ENCODE data around the gene ATG7.
"Not testable (repeated sequence)": the region's sequence is repeated elsewhere in the genome, so short reads cannot be mapped to it uniquely, and the experiment has no call there.

The ATG7 gene

DNA sequence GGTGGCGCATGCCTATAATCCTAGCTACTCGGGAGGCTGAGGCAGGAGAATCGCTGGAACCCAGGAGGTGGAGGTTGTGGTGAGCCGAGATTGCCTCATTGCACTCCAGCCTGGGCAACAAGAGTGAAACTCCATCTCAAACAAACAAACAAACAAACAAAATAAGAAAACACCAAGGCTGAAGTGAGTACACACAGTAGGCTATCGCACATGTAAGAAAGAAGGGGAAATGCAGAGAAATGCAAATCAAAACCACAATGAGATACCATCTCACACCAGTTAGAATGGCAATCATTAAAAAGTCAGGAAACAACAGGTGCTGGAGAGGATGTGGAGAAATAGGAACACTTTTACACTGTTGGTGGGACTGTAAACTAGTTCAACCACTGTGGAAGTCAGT, 322.8 kb downstream of the ATG7 start:
- not testable (repeated sequence) for DNase-seq

DNA sequence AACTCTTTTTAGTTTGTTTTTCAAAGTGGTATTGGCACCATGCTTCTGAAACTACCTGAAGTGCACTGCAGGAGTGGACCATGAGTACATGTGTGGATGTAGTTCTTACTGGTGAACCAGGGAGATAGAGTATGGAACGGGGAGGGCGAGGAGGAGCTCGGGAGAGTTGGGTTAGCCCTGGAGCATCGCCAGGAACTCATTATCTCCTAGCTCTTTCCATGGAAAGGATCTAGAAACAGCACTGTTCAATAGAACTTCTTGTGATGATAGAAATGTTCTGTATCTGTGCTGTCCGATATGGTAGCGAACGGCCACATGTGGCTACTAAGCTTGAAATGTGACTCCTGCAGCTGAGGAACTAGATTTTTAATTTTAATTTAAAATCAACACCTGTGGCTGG, 324.2 kb downstream of the ATG7 start:
- no peak for DNase-seq

DNA sequence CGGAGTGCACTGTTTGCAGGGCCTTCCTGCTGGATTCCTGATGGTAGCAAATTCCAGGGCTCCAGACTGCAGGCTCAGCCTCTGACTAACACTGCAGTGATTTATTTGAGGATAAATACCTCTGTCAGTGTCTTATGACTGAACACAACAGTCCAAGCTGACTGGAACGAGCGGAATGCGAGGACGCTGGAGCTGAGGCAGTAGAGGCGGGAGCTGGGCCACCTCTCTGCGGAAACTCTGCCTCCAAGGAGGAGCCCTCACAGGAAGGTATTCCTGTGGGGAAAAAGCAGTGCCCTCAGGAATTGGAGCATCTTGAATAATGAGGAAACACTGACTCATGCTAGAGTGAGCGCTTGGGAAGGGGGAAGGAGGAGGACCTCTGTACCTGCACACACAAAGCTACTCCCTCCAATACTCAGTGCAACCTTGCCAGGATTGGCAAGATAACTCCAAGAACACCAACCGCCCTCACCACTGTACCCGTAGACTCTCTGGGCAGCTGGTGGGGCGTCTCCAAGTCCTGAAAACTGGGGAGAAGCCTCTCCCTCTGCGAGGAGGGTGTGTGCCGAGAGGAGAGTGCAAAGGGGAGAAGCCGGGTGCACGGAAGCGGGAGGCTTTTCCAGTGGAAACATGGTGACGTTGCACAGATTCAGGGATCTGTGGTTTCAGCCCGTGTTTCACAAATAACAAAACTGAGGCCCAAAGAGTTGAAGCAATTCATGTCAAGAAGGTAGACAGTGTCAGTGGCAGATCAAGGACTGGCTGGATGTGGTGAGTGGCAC, 328.5 kb downstream of the ATG7 start:
- DNase-seq, result no peak

DNA sequence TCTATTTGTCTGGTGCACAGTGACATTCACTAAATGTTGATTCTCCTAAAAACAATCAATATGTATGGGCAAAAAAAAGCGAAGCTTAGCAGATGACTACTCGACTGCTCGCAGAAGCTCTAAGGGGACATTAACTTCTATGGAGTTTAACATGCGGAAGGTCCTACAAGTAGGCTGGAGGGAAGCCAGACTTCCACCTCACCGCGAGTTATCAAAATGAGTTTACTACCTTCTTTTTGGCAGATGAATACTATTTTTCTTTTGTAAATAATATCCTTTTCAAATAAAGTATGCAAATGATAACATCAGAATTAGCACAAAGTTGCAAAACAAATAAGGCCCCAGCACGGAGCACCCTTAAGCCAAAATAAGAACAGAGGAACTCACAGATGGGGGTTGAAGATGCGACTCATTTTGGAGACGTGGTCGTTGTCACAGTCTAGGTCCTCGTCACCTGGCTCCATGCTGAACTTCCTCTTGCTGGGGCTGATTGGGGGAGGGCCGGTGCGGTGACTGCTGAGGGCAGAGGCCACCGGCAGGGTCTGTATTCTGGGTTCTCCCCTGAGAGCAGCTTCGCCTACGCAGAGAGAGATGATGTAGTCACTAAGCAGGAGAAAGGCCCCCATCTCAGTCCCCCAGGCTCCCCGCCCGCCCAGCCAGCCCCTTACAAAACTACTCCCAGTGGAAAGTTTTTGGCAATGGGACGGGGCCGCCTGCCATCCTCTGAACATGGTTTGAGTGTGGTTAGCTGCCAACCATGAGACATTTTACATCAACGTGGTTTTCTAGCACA, 329.4 kb downstream of the ATG7 start:
- no peak for DNase-seq

DNA sequence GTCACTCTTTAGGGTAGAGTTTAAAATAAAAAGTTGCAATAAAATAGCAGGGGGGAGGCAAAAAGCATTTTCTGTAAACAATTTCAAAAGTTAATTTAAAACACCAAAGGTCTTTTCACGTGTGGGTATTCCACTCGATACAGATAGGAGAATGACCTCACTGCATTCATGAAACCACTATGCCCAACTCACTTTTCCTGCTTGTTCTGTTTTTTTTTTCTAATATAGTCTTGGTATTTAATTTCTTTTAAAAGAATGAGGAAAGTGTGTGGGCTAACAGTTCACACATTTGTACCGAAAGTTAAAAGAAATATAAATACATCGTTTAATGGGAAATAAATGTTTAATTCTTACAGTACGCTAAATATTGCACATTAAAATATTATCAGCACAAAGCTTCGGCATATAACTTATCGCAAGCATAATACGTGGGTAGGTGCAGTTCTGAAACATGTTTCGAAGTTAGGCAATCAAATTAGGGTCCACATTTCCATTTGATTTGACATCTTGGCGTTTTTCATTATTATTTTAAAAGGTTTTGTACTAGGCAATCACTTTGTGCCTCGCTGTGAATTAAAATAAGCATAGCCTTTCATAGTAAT, 330.1 kb downstream of the ATG7 start:
- no peak for DNase-seq

DNA sequence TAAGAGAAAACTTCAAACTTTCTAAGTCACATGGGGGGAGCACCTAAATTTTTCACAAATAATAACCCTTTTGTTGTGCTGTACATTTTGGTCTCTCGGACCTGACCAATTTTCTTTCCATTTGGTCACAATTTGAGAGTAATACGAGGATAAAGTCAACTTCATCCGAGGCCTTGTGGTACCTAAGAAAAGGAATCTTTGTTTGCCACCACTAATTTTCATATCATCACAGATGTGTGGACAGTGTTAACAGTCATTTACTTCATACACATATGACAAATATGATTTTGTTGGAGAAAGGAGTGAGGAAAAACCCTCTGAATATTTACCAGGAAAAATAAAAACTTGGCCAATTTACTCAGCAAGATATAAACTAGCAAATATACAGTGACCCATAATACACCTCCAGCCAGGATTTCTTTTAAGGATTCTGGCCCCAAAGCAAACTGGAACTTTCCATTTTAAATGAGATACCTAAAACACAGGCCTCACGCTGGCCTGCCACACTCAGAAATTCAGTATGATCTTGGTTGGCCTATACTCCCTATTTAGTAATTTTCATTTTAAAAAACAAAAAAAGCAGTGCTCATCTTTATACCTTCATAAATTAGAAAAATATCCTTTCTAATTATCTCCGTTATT, 330.8 kb downstream of the ATG7 start:
- DNase-seq, result no peak

DNA sequence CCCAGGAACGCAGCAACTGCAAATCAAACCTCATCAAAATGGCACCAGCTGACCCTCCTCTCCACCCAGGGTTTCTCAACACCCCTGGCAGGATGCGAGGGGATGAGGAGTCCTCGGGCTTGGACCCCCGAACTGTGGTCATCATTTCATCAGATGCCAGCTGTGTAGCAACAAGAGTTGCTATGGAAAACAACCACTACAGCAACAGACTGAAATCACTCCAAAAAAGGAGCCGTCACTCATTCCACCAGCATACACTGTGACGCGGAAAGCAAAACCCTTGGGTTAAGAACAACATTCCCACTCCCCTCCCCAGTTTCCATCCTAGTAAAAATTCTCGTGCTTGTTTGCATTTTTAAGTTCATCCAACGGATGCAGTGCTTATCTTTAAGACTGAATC, 331.4 kb downstream of the ATG7 start:
- DNase-seq, result no peak

DNA sequence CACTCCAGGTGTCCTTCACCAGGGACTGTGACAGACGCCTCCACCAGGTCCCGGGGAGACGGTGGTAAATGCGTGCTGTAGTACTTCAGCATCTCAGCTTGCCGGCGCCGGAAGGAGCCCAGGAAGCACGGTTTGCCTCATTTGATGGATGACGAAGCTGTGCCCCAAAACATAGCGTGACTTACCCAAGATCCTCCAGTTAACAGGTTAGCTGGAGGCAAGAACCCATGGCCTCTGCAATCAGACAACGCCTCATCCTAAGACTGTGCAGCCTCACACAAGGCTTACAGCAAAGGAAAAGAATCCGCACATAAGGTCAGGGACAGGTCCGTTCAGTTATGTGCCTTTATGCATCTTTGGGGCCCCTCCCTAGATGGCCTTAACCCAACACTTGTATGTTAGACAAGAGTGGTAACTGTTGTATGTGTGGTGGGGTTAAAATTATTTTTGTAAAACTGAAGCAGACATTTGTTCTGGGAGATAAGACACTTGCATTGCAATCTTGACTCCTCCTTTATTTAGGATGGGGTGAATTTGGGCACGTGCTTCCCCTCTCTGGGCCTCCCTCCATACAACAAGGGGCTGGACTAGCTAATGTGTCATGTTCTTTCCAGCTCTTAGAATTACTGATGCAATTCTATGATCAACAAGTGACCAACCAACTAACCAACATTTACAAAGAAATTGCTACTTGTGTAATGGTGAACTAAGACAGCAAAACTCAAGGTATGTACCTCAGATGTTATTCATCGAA, 332.1 kb downstream of the ATG7 start:
- DNase-seq, result no peak

DNA sequence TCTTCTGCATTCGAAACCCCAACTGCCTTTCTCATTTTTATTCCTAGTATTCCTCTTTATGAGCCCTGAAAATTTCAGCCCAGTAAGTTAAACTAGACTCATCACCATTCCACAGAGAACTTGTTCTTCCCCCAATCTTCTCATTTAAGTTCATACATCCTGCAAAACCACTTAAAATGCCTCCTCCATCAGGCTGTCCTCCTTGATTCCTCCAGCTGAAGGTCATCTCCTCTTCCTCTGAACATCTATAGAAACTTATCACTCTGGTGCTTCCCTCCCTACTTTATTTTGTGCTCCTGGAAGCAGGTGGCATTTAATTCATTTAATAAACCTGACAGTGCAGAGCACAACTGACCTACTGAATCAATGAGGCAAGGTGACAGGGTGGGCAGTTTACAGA, 333.2 kb downstream of the ATG7 start:
- DNase-seq, result no peak

DNA sequence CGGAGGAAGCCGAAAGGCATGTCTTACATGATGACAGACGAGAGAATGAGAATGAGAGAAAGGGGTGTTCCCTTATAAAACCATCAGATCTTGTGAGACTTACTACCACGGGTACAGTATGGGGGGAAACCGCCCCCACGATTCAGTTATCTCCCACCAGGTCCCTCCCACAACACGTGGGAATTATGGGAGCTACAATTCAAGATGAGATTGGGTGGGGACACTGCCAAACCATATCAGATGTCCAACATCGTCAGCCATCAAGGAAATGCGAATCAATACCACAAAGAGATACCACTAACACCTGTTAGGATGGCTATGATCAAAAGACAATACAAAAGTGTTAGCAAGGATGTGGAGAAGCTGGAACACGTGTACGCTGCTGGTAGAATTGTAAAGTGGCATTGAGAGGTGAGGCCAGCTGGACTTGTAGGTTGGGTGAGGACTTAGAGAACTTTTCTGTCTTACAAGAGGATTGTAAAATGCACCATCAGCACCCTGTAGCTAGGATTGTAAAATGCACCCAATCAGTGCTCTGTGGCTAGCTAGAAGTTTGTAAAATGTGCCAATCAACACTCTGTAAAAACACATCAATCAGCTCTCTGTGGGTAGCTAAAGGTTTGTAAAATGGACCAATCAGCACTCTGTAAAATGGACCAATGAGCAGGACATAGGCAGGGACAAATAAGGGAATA, 334.0 kb downstream of the ATG7 start:
- DNase-seq, result no peak

DNA sequence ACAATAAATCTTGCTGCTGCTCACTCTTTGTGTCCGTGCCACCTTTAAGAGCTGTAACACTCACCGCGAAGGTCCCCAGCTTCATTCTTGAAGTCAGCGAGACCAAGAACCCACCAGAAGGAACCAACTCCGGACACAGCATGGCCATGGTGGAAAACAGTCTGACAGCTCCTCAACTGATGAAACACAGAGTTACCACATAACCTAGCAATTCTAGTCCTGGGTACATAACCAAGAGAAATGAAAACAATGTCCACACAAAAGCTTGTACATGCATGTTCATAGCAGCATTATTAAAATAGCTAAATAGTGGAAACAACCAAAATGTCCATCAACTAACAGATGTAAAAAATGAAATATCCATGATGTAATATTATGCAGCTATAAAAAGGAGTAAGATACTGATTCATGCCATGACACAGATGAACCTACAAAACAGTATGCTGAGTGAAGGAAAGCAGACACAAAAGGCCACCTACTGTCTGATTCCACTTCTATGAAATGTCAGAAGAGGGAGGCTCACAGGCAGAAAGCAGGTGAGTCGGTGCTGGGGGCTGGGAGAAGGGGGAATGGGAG, 334.8 kb downstream of the ATG7 start:
- DNase-seq, result no peak
